ENCODE results near the gene TMEM121B. TPM values are rescaled to one million over a fixed set of nuclear protein-coding genes. Genes with fewer than 3 reads are reported as not detected.

TMEM121B gene
- total and polyA plus RNA-seq, 2 donors (not counting 1 experiment from before 2014, with no cell fraction given): 0.12 TPM; not detected in 1

GRCh38 chr22:17131686-17132085, 10.5 kb upstream of the TMEM121B start:
- no peak overlapping the region for H3K4me2 ChIP-seq (replicated peaks; ENCODE audit: low read depth, low read length, poor library complexity, severe bottlenecking)
- no peak for ATAC-seq (ENCODE audit: low read depth)

GRCh38 chr22:17130199-17130598, 9.0 kb upstream of the TMEM121B start:
- ATAC-seq (ENCODE audit: low read depth): no peak

More at GRCh38 chr22:17131686-17132085, 10.5 kb upstream of the TMEM121B start:
- Mint-ChIP-seq H3K4me1 (peaks cover 3% of the 10 kb centered on the region), H3K9me3 (ENCODE audit: insufficient read depth) (no peaks in the 10 kb centered on the region), H3K4me3 (no peak overlapping the region), H3K27me3 (no peaks in the 10 kb centered on the region), H3K27ac (no peak overlapping the region)
- Histone ChIP-seq H3K9ac (ENCODE audit: low read length) (no peak overlapping the region), H3K36me3 (replicated peaks in 1 of 2; ENCODE audit: control extremely low read depth in 1 of 2, control insufficient read depth in 1 of 2, extremely low read depth in 1 of 2, insufficient read depth in 2 of 2, low read length in 1 of 2) (no peaks in the 10 kb centered on the region), H3K4me1 (ENCODE audit: control insufficient read depth in 2 of 2, insufficient read depth in 2 of 2, low read length in 2 of 2) (peaks cover 0 to 3% of the 10 kb centered on the region in 2 donors), H3K27ac (ENCODE audit: low read length in 2 of 2) (no peak overlapping the region), H3K4me3 (ENCODE audit: control extremely low read depth in 1 of 5, extremely low read depth in 1 of 5, insufficient read depth in 1 of 5, low read depth in 2 of 5, low read length in 4 of 5) (no peak overlapping the region), H2AFZ (ENCODE audit: insufficient read depth, low read depth, low read length, poor library complexity, severe bottlenecking) (no peak overlapping the region), H4K20me1 (ENCODE audit: control insufficient read depth, insufficient read depth, low read length, poor library complexity, severe bottlenecking) (no peaks in the 10 kb centered on the region), H3K27me3 (replicated peaks in 1 of 4; ENCODE audit: control extremely low read depth in 1 of 4, control insufficient read depth in 3 of 4, insufficient read depth in 4 of 4, low read length in 3 of 4) (no peaks in the 10 kb centered on the region), H3K79me2 (ENCODE audit: control insufficient read depth, insufficient read depth, low read length) (no peaks in the 10 kb centered on the region), H3K9me3 (ENCODE audit: control extremely low read depth in 1 of 3, control insufficient read depth in 2 of 3, insufficient read depth in 1 of 3, low read length in 2 of 3) (no peaks in the 10 kb centered on the region)
- TF ChIP-seq CTCF (IDR thresholded peaks at IDR 0.05): no peak
- no peak for TF ChIP-seq EZH2 (IDR thresholded peaks at IDR 0.05; ENCODE audit: borderline replicate concordance, insufficient read depth, low read depth, low read length, poor library complexity, severe bottlenecking)
- no peak for DNase-seq
- POLR2A ChIA-PET: no interaction called here
- WGBS (ENCODE audit: insufficient coverage): 74% methylated on average over 5 of the region's 5 CpGs
- CTCF ChIA-PET: no interaction called here
- intact Hi-C loops (cut with micrococcal nuclease): no loop called here

More at GRCh38 chr22:17130199-17130598, 9.0 kb upstream of the TMEM121B start:
- TF ChIP-seq CTCF (IDR thresholded peaks at IDR 0.05) (no peak), EZH2 (IDR thresholded peaks at IDR 0.05; ENCODE audit: borderline replicate concordance, insufficient read depth, low read depth, low read length, poor library complexity, severe bottlenecking) (no peak)
- peaks cover 0 to 3% of the 10 kb centered on the region in 2 donors for H3K4me1 ChIP-seq (ENCODE audit: control insufficient read depth in 2 of 2, insufficient read depth in 2 of 2, low read length in 2 of 2)
- H3K4me1 Mint-ChIP-seq: peaks cover 3% of the 10 kb centered on the region
- no peaks in the 10 kb centered on the region for H4K20me1 ChIP-seq (ENCODE audit: control insufficient read depth, insufficient read depth, low read length, poor library complexity, severe bottlenecking)
- intact Hi-C loops (cut with micrococcal nuclease): no loop called here
- POLR2A ChIA-PET: no interaction called here
- no peaks in the 10 kb centered on the region for H3K27me3 ChIP-seq (replicated peaks in 1 of 4; ENCODE audit: control extremely low read depth in 1 of 4, control insufficient read depth in 3 of 4, insufficient read depth in 4 of 4, low read length in 3 of 4)
- H3K4me3 Mint-ChIP-seq: no peak overlapping the region
- H2AFZ ChIP-seq (ENCODE audit: insufficient read depth, low read depth, low read length, poor library complexity, severe bottlenecking): no peak overlapping the region
- no peaks in the 10 kb centered on the region for H3K79me2 ChIP-seq (ENCODE audit: control insufficient read depth, insufficient read depth, low read length)
- H3K4me3 ChIP-seq (ENCODE audit: control extremely low read depth in 1 of 5, extremely low read depth in 1 of 5, insufficient read depth in 1 of 5, low read depth in 2 of 5, low read length in 4 of 5): no peak overlapping the region
- H3K9me3 Mint-ChIP-seq (ENCODE audit: insufficient read depth): no peaks in the 10 kb centered on the region
- H3K9ac ChIP-seq (ENCODE audit: low read length): no peak overlapping the region
- no peak overlapping the region for H3K27ac ChIP-seq (ENCODE audit: low read length in 2 of 2)
- no peaks in the 10 kb centered on the region for H3K27me3 Mint-ChIP-seq
- H3K36me3 ChIP-seq (replicated peaks in 1 of 2; ENCODE audit: control extremely low read depth in 1 of 2, control insufficient read depth in 1 of 2, extremely low read depth in 1 of 2, insufficient read depth in 2 of 2, low read length in 1 of 2): no peaks in the 10 kb centered on the region
- no peak overlapping the region for H3K27ac Mint-ChIP-seq
- 100% methylated on average over 1 of the region's 1 CpG for WGBS (ENCODE audit: insufficient coverage)
- no peak overlapping the region for H3K4me2 ChIP-seq (replicated peaks; ENCODE audit: low read depth, low read length, poor library complexity, severe bottlenecking)
- CTCF ChIA-PET: no interaction called here
- DNase-seq: no peak
- no peaks in the 10 kb centered on the region for H3K9me3 ChIP-seq (ENCODE audit: control extremely low read depth in 1 of 3, control insufficient read depth in 2 of 3, insufficient read depth in 1 of 3, low read length in 2 of 3)
